Type B pancreatic cell (in vitro differentiated cells): ENCODE results near the gene APBB1. TPM values are rescaled to one million over a fixed set of nuclear protein-coding genes. Genes with fewer than 3 reads are reported as not detected.

Experiments
- DNase-seq: peaks from one replicate; pipeline ENCODE4 v3.0.0; 2021; ENCODE audit warnings: mixed read lengths; ENCODE audit not compliant: unreplicated experiment; ENCODE audit errors: extremely low spot score
- H3K27ac Mint-ChIP-seq: 2 replicates; pipeline ENCODE4 v1.8.0; 2021; ENCODE audit warnings: mild to moderate bottlenecking, mixed read lengths
- H3K27me3 Mint-ChIP-seq: 2 replicates; pipeline ENCODE4 v1.8.0; 2021; ENCODE audit warnings: mixed read lengths
- H3K36me3 Mint-ChIP-seq: 2 replicates; pipeline ENCODE4 v1.8.0; 2021; ENCODE audit warnings: mixed read lengths
- H3K4me1 Mint-ChIP-seq: one replicate; pipeline ENCODE4 v1.8.0; 2021; ENCODE audit warnings: mixed read lengths; ENCODE audit not compliant: unreplicated experiment
- H3K4me3 Mint-ChIP-seq: 2 replicates; pipeline ENCODE4 v1.8.0; 2021; ENCODE audit warnings: mild to moderate bottlenecking, mixed read lengths
- H3K9me3 Mint-ChIP-seq: 2 replicates; pipeline ENCODE4 v1.8.0; 2021; ENCODE audit warnings: mixed read lengths
- CTCF ChIP-seq: fragments of 200-600 bp; sonication (generic); conservative IDR thresholded peaks from 2 replicates; pipeline ENCODE4 v1.5.0; 2021; ENCODE audit warnings: antibody characterized with exemption, mild to moderate bottlenecking
- total RNA-seq: library from RNA; stranded (reverse); gene quantifications from 2 replicates; pipeline ENCODE4 v1.2.1, GENCODE V29; 2021; ENCODE audit warnings: low replicate concordance

Gene APBB1
- total RNA-seq, 1 donor from 2014 or later: 61.6 TPM

GRCh38 chr11:6390718-6391469 is 28.0 kb downstream of the APBB1 start:
- H3K27ac Mint-ChIP-seq: no peak overlapping the region
- H3K9me3 Mint-ChIP-seq: no peaks in the 10 kb centered on the region
- H3K27me3 Mint-ChIP-seq: no peaks in the 10 kb centered on the region
- no peak for DNase-seq
- H3K36me3 Mint-ChIP-seq: no peaks in the 10 kb centered on the region
- TF ChIP-seq CTCF: no peak
- peak overlapping the region; percentile 93 for H3K4me3 Mint-ChIP-seq
- H3K4me1 Mint-ChIP-seq: peaks cover 30% of the 10 kb centered on the region

GRCh38 chr11:6389905-6390717 is 28.8 kb downstream of the APBB1 start, which contains the start of gene SMPD1:
TSS of gene SMPD1 (plus strand) at chr11:6390474. CDS start at chr11:6390599, 125 bp downstream.
- peaks cover 30% of the 10 kb centered on the region for H3K4me1 Mint-ChIP-seq
- DNase-seq: peak; percentile 89
- no peaks in the 10 kb centered on the region for H3K36me3 Mint-ChIP-seq
- no peak for TF ChIP-seq CTCF
- H3K9me3 Mint-ChIP-seq: no peaks in the 10 kb centered on the region
- peak within 1 kb of the TSS; percentile 93 for H3K4me3 Mint-ChIP-seq
- peak within 1 kb of the TSS; percentile 95 for H3K27ac Mint-ChIP-seq
- H3K27me3 Mint-ChIP-seq: no peaks in the 10 kb centered on the region

- peaks cover 32% of the 10 kb centered on the region for H3K4me1 Mint-ChIP-seq
Observed at GRCh38 chr11:6388748-6389147, 30.1 kb downstream of the APBB1 start.

GRCh38 chr11:6387811-6388599 is 30.9 kb downstream of the APBB1 start:
- H3K27ac Mint-ChIP-seq: peak overlapping the region; percentile 25
- no peaks in the 10 kb centered on the region for H3K27me3 Mint-ChIP-seq
- TF ChIP-seq CTCF: no peak
- no peaks in the 10 kb centered on the region for H3K9me3 Mint-ChIP-seq
- peaks cover 36% of the 10 kb centered on the region for H3K4me1 Mint-ChIP-seq
- DNase-seq: no peak
- H3K4me3 Mint-ChIP-seq: peak overlapping the region; percentile 13
- no peaks in the 10 kb centered on the region for H3K36me3 Mint-ChIP-seq

More at GRCh38 chr11:6388748-6389147, 30.1 kb downstream of the APBB1 start:
- Mint-ChIP-seq H3K4me3 (peak overlapping the region; percentile 13), H3K36me3 (no peaks in the 10 kb centered on the region), H3K9me3 (no peaks in the 10 kb centered on the region), H3K27ac (peak overlapping the region; percentile 25), H3K27me3 (no peaks in the 10 kb centered on the region)
- TF ChIP-seq CTCF: no peak
- no peak for DNase-seq

- Mint-ChIP-seq H3K9me3 (no peaks in the 10 kb centered on the region), H3K27me3 (no peaks in the 10 kb centered on the region), H3K4me3 (no peak overlapping the region), H3K36me3 (no peaks in the 10 kb centered on the region), H3K4me1 (peaks cover 25% of the 10 kb centered on the region), H3K27ac (no peak overlapping the region)
- DNase-seq: no peak
- TF ChIP-seq CTCF: no peak
Observed at GRCh38 chr11:6385046-6385777, 33.7 kb downstream of the APBB1 start.
